HG02798 (cell line): Measurements from ENCODE around the gene BEX4.
"Not testable (repeated sequence)": the region's sequence is repeated elsewhere in the genome, so short reads cannot be mapped to it uniquely, and the experiment has no call there.

Experiments
- ATAC-seq: cut with Tn5 transposase; IDR thresholded peaks from one replicate; pipeline ENCODE4 v1.9.1; 2021; ENCODE audit warnings: mild to moderate bottlenecking; ENCODE audit not compliant: unreplicated experiment, poor library complexity

The BEX4 gene

DNA sequence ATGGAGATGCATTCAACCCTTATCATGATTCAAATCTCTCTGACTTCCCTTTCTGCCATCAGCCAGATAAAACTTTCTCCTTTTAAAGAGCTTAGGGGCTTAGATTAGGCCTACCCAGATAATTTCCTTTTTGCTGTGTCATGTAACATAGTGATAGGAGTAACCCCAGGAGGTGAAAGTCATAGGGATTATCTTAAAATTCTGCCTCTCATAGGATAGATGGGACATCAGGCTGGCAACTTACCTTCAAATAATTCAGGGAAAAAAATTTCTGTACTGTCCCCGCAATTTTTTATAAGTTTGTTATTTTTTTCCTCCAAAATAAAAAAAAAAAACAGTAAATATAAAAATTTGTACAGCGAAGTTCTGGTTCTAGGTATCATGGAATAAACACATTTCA is 20.7 kb downstream of the BEX4 start:
- not testable (repeated sequence) for ATAC-seq

DNA sequence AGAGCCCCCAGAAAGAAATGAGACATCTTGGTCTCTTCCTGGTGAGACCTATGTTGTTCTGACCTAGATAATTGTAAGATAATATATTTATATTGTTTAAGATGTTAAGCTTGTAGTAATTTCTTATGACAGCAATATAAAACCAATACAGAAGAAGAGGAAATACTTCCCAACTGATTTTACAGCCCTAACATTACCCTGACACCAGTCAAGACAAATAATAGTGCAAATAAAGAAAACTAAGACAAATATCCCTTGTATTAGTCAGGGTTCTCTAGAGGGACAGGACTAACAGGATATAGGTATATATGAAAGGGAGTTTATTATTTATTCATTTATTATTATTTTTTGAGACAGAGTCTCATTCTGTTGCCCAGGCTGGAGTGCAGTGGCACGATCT is 21.4 kb downstream of the BEX4 start:
- no peak for ATAC-seq

DNA sequence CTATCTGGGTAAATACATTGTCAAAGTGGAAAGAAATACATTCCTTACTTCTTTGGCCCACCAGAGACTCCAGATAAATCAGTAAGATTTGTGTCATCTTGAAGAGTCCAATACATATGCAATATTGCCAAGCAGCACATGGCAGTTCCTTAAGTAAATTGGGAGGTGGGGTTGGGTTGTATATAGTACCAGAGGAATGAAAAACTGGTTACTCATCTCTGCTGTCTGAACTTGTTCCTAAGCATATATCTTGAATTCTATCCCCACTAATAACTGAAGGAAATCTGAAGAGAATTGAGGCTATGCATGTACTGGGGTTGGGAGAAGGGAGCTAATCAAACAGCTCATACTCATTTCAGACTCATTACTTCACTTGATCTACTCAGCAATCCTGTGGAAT is 25.2 kb downstream of the BEX4 start:
- no peak for ATAC-seq

DNA sequence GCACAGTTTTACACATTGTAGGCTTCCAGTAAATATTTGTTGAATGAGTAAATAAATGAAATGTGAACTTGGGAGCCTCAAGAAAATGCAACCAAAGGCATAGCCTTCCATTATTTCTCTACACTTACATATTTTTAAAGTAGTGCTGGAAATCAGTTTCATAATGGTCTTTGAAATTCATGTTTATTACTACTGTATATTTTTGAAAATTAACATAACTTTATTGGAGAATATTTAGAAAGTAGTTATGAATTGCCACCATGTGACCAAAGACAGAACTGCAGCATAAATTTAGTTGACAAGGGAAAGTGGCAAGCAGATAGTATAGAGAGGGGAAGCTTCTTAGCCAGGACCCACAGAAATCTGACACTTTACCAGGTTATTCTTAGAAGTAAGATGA is 33.6 kb downstream of the BEX4 start:
- peak; percentile 56 for ATAC-seq

DNA sequence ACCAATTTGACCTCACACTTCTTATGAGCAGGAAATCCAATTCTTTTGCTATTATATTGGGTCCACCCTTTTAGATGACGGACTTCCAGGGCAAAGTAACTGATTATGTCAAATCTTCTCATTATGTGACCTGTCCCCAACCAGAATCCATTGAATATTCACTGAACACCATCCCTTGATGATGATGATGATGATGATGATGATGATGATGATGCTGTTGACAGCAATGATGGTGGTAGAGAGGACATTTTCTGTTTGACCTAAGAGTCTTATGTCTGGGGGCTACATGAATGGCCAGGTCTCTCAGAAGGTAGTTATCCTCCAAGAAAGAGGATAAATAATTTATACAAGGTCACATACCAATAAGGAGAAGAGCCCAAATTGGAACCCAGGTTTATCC is 34.9 kb downstream of the BEX4 start:
- ATAC-seq, result no peak

DNA sequence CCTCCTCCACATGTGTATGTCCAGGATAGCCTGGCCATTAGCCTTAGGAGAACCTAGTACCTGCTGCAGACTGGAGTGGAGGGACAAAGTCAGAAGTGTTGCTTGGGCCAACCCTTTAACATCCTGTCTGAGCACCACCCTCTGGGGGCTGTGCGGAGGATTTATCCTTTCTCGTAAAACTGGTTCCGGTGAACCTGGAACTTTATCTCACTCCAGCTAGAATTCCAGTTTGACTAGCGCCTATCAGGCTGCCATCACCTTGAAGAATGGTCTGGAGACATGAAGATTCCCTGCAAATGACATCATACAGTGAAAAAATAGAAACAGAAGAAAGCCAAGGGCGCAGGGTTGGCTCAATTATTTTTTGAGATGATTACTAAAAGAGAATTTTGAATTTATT is 36.1 kb downstream of the BEX4 start:
- no peak for ATAC-seq

DNA sequence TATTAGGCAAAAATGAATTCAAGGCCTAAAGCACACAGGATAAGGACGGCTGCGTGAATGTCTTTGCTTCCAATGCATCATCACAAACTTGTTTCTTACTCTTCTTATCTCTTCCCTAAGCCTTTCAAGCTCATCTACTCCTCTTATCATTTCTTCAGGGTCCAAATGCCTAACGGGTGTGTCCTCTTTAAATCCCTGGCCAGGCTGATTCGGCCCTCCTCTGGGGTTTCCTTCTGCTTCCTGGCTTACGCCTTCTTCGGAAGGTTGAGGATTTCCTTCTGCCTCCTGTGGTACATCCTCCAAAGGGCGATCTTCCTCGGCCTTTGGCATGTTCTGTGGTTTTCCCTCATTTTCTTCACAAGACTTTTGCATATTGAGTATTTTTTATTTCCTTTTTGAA is 38.7 kb downstream of the BEX4 start:
- ATAC-seq, result no peak

DNA sequence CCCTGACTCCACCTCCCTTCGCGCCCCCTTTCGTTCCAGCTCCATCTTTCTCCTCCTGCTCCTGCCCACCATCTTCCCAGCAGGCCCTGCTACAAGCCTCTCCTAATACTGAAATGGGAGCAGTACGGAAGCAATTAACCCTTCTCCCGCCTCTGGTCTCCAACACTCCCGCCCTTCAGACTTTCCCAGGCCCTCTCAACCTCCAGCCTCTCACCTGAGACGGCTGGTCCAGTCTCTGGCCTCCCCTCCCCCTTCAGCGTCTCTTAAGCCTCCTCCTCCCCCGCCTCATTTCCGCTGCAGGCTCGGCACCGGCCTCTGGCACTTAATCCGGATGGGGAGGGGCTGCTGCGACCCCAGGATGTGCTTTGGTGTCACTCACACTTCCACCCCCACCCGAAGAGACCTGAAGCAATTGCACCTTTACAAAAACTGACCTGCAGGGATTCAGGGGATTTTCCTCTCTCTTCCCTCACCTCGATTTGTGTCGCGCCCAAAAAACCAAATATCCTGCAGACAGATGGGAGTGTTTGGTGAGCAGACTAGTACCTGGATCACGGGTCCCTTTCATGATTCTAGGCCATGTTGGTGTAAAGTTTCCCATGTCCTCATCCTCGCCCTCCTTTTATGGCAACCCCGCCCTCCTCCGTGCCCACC is 39.4 kb downstream of the BEX4 start:
- peak; percentile 70 for ATAC-seq

DNA sequence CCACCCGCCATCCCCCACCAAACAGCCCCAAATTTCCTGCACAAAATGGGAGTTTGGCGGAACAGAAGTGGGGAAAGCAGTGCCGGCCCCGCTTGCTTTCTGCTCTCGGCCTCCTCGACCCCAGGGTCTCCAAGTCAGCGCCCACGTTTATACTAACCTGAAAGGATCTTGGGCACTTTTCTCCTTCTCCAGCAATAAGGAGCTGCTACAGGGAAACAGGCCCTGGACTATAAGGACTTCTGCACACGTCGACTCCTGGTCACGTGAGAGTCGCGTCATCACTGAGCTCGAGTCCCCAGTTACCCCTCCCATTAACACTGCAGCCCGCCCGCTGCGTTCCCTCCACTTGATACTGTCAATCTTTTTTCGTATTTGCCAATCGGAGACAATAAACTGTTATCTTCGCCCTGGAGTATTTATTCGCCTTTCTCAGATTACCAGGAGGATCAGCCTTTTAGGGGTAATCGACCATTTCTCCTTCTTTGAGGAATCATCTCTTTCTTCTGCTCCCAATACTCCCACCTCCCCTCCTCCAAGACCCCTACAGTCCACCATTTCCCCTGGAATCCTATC is 40.1 kb downstream of the BEX4 start, which contains the start of gene TCEAL8:
TCEAL8 (minus strand) TSS at position 235 of the 573 bp plus-strand sequence. CDS start 1,176 bp downstream, outside the sequence.
- ATAC-seq, result peak; percentile 98

DNA sequence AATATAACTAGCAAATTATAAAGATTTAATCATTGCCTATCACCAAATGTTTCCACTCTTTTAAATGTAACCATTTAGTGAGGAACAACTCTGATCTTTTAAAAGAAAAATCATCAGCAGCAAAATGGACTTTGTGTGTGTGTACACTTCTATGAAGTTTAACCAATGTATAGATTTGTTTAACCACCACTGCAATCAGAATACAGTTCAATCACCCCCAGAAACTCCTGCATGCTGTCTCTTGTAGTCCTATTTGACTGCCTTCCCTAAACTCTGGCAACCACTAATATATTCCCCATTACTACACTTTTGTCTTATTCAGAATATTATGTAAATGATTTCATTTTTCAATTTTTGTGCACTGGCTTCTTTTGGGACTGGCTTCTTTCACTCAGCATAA is 41.7 kb downstream of the BEX4 start:
- no peak for ATAC-seq

DNA sequence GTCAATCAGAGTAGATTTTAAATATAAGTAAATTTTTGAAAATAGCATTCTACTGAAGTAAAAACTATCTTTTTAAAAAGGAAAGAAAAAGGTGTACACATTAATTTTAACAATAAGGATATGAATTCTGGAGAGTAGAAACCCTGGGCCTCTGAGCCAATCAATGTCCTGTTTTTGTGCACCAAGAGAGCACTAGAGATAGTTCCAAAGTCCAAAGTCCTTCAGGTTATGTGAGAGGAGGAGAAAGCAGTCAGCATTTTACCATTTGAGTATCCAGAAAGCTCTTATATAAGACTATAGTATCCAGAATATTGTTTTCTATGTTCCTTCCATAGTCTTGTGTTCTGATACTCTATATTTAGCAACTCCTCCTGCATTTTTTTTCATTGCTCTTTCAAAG is 43.4 kb downstream of the BEX4 start:
- ATAC-seq, result no peak
